Measurements from ENCODE around the gene TNFSF13. TPM values are rescaled to one million over a fixed set of nuclear protein-coding genes. Genes with fewer than 3 reads are reported as not detected.

The TNFSF13 gene
- total RNA-seq, 1 experiment from 2014 or later = 1.3 TPM

DNA sequence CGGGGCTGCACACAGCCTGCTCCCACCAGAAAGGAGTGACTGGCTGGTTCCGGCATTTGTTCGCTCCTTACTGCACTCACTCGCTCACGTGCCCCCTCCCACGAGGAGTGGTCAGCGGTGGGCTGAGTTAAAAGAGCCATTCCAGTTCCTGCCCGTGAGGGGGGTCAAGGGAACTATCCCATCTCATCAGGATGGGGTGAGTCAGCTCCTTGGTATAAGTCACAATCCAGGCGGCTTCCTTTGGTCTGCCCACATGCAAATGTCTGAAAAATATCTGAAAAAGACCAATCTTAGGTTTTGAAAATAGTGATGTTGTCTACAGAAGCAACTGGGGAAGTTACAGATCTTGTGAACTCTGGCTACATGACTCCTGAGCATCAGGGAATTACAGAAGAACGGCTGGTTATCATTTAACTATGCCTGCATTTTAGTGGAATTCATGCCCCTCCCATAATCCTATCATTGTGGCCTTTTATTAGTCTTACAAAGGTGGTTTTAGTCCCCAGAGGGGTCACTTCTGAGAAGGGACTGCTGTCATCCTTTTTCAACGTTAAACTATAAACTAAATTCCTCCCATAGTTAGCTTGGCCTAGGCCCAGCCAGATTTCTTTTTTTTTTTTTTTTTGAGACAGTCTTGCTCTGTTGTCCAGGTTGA is 19.5 kb upstream of the TNFSF13 start:
- Histone ChIP-seq H3K4me1 (replicated peaks) (no peaks in the 10 kb centered on the region), H3K27me3 (replicated peaks) (no peaks in the 10 kb centered on the region), H3K4me3 (no peak overlapping the region), H3K9me3 (replicated peaks) (peaks cover 15% of the 10 kb centered on the region), H3K36me3 (no peaks in the 10 kb centered on the region), H3K27ac (no peak overlapping the region)
- no peak for DNase-seq (ENCODE audit: low read depth in 1 of 2, low spot score in 2 of 2)

DNA sequence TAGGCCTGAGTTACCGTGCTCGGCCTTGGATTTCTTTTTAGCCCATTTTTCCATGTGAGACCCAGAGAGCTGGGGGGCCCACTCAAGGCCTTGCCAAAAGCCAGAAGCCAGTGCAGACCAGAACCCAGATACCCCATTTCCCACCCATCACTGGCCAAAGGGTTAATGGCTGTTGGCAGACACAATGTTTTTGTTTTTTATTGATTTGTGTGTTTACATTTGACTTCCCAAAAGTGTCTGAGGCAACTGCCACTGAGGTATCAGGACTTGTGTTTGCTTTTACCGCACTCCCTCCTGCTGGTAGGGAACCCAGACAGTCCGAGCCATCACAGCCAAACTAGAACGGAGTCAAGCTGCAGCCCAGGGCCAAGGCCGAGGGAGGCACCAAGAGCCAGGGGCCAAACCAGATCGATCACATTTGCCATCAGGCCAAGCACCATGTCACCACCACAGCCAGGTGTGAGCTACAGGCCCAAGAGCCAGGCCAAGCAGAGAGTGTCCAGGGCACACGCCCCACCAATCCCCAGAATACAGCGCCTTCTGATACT is 17.4 kb upstream of the TNFSF13 start:
- Histone ChIP-seq H3K4me1 (replicated peaks) (no peaks in the 10 kb centered on the region), H3K36me3 (no peaks in the 10 kb centered on the region), H3K4me3 (no peak overlapping the region), H3K27ac (no peak overlapping the region), H3K9me3 (replicated peaks) (peaks cover 15% of the 10 kb centered on the region), H3K27me3 (replicated peaks) (no peaks in the 10 kb centered on the region)
- no peak for DNase-seq (ENCODE audit: low read depth in 1 of 2, low spot score in 2 of 2)

DNA sequence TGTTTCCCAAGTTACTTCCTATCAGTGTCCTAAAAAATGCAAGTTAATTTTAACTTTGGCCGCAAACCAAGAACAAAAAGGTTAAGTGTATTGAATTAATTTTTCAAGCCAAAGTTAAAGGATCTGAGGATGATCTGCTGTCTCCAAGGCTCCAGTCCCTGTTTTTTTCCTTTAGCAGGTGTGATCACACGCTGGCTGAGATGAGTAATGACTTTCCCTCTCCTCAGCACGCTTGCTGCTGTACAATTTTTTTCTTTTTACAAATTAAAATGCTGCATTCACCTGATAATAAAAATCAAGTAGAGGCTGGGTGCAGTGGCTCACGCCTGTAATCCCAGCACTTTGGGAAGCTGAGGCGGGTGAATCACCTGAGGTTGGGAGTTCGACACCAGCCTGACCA is 13.6 kb upstream of the TNFSF13 start:
- H3K36me3 ChIP-seq = no peaks in the 10 kb centered on the region
- no peak overlapping the region for H3K4me3 ChIP-seq
- H3K27ac ChIP-seq = no peak overlapping the region
- peaks cover 12% of the 10 kb centered on the region for H3K4me1 ChIP-seq (replicated peaks)
- no peaks in the 10 kb centered on the region for H3K27me3 ChIP-seq (replicated peaks)
- H3K9me3 ChIP-seq (replicated peaks) = no peaks in the 10 kb centered on the region
- no peak for DNase-seq (ENCODE audit: low read depth in 1 of 2, low spot score in 2 of 2)

DNA sequence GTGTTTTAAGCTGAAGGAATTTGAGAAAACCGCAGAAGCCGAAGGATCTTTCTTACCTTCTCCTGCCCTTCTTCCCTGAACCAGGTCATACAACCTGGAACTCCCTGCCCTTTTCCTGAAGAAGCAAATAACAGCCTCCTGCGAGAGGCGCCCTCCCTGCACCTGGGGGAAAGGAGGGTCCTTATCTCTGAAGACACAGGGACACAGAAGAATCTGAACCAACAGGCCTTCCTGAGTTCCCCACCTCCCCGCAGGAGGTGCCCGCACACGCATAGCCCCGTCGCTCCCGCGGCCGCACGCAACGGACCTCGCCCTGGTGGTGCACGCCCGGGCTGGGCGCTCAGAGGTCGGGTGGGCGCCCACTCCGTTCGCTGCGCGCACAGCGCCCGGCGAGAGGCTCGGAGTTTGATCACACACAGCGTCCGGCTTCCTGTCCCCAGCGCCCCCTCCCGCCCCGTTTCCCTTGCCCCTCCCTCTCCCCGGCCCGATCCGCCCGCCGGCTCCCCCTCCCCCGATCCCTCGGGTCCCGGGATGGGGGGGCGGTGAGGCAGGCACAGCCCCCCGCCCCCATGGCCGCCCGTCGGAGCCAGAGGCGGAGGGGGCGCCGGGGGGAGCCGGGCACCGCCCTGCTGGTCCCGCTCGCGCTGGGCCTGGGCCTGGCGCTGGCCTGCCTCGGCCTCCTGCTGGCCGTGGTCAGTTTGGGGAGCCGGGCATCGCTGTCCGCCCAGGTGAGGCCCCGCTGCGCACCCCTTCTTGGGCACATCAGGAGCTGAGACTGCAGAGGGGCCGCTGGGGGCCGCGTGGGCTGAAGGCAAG is 9.8 kb upstream of the TNFSF13 start, which contains the start of gene TNFSF12:
Gene TNFSF12, plus strand, starts transcription at position 474 of the 816 bp plus-strand sequence. Its CDS starts 96 bp downstream, at position 570.
- no peaks in the 10 kb centered on the region for H3K36me3 ChIP-seq
- peak; percentile 29 to 61 for DNase-seq (ENCODE audit: low read depth in 1 of 2, low spot score in 2 of 2)
- H3K27me3 ChIP-seq (replicated peaks) = no peaks in the 10 kb centered on the region
- no peak within 1 kb of the TSS for H3K27ac ChIP-seq
- H3K9me3 ChIP-seq (replicated peaks) = no peaks in the 10 kb centered on the region
- H3K4me3 ChIP-seq = peak within 1 kb of the TSS; percentile 47
- peaks cover 12% of the 10 kb centered on the region for H3K4me1 ChIP-seq (replicated peaks)

DNA sequence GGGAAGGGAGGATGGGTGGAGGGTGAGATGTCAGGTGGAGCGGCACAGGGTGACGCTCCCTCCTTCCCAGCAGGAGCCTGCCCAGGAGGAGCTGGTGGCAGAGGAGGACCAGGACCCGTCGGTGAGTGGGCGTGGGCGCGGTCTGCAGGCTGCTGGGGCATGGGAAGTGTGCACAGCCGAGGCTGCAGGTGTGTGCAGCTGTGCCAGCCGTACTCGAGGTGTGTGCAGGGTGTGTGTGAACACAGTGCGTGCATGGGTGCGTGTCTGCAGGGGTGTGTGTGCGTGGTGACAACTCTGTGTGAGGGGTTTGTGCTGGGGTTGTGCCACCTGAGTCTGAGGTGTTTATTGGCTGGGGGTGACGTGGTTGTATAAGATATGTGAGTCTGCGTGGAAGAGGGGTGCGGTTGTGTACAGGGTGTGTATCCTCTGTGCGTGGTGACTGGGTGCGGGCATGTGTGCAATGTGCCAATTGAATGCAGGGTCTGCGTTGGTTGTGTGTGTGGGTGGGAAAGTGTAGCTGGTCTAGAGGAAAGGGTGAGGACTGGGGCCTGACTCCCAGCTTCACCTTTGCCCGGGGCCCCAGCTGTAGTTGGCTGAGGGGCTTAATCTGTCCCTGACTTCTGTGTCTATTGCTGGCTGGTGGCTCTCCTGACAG is 9.0 kb upstream of the TNFSF13 start:
- peak overlapping the region; percentile 47 for H3K4me3 ChIP-seq
- no peaks in the 10 kb centered on the region for H3K9me3 ChIP-seq (replicated peaks)
- peaks cover 12% of the 10 kb centered on the region for H3K4me1 ChIP-seq (replicated peaks)
- DNase-seq (ENCODE audit: low read depth in 1 of 2, low spot score in 2 of 2) = no peak
- H3K36me3 ChIP-seq = no peaks in the 10 kb centered on the region
- H3K27me3 ChIP-seq (replicated peaks) = no peaks in the 10 kb centered on the region
- H3K27ac ChIP-seq = no peak overlapping the region

DNA sequence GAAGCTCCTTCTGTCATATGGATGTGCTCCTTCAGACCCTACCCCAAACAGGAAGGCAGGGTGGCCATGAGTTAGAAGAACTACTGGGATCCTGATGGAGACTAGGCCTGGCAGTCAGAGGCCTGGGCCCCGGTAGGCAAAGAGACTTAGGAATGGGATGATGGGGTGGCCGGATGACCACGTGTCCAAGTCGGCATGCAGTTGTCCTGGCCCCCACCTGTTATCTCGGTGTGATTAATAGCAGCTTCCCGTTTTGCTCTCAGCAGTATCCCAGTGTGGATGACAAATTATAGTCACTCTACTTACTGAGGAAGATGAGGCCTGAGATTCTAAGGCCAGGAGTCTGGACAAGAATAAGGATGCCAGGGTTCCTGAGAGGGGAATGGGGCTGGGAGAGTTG is 8.2 kb upstream of the TNFSF13 start:
- Histone ChIP-seq H3K27ac (no peak overlapping the region), H3K9me3 (replicated peaks) (no peaks in the 10 kb centered on the region), H3K27me3 (replicated peaks) (no peaks in the 10 kb centered on the region), H3K36me3 (no peaks in the 10 kb centered on the region), H3K4me1 (replicated peaks) (peaks cover 12% of the 10 kb centered on the region), H3K4me3 (no peak overlapping the region)
- no peak for DNase-seq (ENCODE audit: low read depth in 1 of 2, low spot score in 2 of 2)

DNA sequence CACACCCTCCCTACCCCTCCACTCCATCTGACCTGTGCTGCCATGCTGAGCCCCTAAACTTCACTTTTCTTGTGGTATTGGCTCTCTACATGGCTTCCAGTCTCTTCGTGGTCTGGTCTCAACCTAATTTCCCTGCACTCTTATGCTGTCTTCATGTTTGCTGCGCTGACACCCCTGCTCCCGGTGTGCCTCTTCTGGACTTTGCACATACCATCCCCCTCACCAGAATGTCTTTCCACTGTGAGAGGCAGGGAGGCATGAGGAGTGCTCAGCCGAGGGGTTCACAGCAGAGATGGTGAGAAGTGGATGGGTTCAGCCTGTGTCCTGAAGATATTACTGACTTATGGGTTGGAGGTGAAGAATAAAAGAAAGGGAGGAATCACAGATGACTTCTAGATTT is 7.2 kb upstream of the TNFSF13 start:
- H3K27ac ChIP-seq = no peak overlapping the region
- peaks cover 12% of the 10 kb centered on the region for H3K4me1 ChIP-seq (replicated peaks)
- H3K36me3 ChIP-seq = no peaks in the 10 kb centered on the region
- H3K27me3 ChIP-seq (replicated peaks) = no peaks in the 10 kb centered on the region
- H3K9me3 ChIP-seq (replicated peaks) = no peaks in the 10 kb centered on the region
- H3K4me3 ChIP-seq = no peak overlapping the region
- no peak for DNase-seq (ENCODE audit: low read depth in 1 of 2, low spot score in 2 of 2)

DNA sequence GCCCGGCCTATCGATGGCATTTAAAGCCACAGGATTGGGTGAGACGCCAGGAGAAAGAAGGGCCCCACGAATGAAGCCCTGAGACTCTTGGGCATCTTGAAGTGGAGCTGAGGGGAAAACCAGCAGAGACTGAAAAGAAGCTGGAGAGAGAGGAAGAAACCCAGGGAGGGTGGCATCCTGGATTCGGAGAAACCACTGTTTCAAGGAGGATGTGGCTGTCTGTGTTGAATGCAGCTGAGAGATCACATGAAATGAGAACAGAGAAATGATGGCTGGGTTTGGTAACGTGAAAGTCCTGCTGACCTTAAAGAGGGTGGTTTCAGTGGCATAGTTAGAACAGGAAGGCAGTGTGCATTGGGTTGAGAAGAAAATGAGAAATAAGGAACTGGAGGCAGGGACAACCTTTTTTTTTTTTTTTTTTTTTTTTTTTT is 5.9 kb upstream of the TNFSF13 start:
- DNase-seq (ENCODE audit: low read depth in 1 of 2, low spot score in 2 of 2) = no peak
- no peaks in the 10 kb centered on the region for H3K27me3 ChIP-seq (replicated peaks)
- H3K4me1 ChIP-seq (replicated peaks) = peaks cover 12% of the 10 kb centered on the region
- H3K27ac ChIP-seq = no peak overlapping the region
- H3K9me3 ChIP-seq (replicated peaks) = no peaks in the 10 kb centered on the region
- H3K4me3 ChIP-seq = no peak overlapping the region
- no peaks in the 10 kb centered on the region for H3K36me3 ChIP-seq

DNA sequence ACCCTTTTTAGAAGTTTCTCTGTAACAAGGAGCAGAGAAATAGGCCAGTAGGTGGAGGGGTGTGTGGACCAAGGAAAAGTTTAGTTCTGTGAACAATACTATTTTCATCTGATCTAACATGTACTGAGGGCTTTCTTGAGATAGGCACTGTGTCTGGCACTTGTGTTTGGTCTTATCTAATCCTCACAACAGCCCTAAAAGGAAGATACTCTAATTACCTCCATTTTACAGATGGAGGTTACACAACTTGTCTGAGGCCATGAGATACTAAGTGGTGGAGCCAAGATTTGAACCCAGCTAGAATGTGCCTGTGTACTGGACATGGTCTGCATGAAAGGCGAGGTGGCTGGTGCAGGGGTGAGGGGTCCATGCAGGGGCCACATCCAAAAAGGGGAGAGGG is 5.2 kb upstream of the TNFSF13 start:
- no peak for DNase-seq (ENCODE audit: low read depth in 1 of 2, low spot score in 2 of 2)
- Histone ChIP-seq H3K4me1 (replicated peaks) (peaks cover 10% of the 10 kb centered on the region), H3K27me3 (replicated peaks) (no peaks in the 10 kb centered on the region), H3K4me3 (no peak overlapping the region), H3K9me3 (replicated peaks) (no peaks in the 10 kb centered on the region), H3K36me3 (no peaks in the 10 kb centered on the region), H3K27ac (no peak overlapping the region)

DNA sequence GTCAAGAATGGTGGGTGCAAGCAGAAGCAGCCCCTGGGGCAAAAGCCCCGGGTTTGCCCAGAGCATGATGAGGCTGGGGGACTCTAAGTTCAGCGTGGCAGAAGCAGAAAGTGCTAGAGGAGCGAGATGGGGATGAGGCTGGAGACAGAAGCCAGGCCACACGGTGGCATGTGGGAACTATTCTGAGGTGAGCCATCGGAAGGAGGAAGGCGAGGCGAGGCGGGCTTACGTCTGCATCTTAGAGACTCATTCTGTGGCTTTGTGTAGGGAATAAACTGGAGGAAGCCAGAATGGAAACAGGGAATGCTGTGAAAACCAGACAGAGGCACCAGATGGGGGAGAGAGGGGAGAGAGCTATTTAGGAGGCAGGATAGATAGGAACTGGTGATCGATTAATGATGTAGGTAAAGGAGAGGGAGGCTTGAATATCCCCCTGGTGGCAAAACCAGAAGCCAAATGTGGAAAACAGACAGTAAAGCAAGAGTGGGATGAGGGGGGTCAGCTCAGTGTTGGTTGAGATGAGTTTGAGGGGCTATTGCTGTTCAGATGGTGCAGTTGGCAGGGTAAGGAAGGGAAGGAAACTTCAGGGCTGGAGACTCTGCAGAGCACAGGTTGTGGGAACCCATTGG is 3.1 kb upstream of the TNFSF13 start:
- Histone ChIP-seq H3K27me3 (replicated peaks) (no peaks in the 10 kb centered on the region), H3K4me3 (no peak overlapping the region), H3K36me3 (no peaks in the 10 kb centered on the region), H3K27ac (no peak overlapping the region), H3K9me3 (replicated peaks) (no peaks in the 10 kb centered on the region), H3K4me1 (replicated peaks) (peaks cover 2% of the 10 kb centered on the region)
- DNase-seq (ENCODE audit: low read depth in 1 of 2, low spot score in 2 of 2) = no peak

DNA sequence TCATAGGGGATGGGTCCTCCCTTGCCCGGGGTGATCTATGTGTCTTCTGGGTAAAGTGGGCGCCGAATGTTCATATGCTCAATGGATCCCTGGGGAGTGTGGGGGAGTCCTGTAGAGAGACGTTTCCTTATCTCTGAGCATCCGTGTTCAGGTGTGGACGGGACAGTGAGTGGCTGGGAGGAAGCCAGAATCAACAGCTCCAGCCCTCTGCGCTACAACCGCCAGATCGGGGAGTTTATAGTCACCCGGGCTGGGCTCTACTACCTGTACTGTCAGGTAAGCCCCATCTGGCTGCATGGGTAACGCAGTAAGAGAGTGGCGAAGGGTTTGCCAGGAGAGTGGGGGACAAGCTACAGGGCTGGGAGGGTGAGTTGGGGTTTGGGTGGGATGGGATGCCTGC is 1.9 kb upstream of the TNFSF13 start:
- H3K4me3 ChIP-seq = no peak overlapping the region
- H3K27me3 ChIP-seq (replicated peaks) = no peaks in the 10 kb centered on the region
- H3K9me3 ChIP-seq (replicated peaks) = no peaks in the 10 kb centered on the region
- H3K4me1 ChIP-seq (replicated peaks) = peaks cover 7% of the 10 kb centered on the region
- no peak for DNase-seq (ENCODE audit: low read depth in 1 of 2, low spot score in 2 of 2)
- H3K36me3 ChIP-seq = no peaks in the 10 kb centered on the region
- no peak overlapping the region for H3K27ac ChIP-seq

DNA sequence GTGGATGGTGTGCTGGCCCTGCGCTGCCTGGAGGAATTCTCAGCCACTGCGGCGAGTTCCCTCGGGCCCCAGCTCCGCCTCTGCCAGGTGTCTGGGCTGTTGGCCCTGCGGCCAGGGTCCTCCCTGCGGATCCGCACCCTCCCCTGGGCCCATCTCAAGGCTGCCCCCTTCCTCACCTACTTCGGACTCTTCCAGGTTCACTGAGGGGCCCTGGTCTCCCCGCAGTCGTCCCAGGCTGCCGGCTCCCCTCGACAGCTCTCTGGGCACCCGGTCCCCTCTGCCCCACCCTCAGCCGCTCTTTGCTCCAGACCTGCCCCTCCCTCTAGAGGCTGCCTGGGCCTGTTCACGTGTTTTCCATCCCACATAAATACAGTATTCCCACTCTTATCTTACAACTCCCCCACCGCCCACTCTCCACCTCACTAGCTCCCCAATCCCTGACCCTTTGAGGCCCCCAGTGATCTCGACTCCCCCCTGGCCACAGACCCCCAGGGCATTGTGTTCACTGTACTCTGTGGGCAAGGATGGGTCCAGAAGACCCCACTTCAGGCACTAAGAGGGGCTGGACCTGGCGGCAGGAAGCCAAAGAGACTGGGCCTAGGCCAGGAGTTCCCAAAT is 1.3 kb upstream of the TNFSF13 start:
- Histone ChIP-seq H3K4me3 (no peak overlapping the region), H3K9me3 (replicated peaks) (no peaks in the 10 kb centered on the region), H3K27ac (no peak overlapping the region)

More for the DNA sequence above, 1.3 kb upstream of the TNFSF13 start:
- H3K36me3 ChIP-seq = peaks cover 4% of the 10 kb centered on the region; the same call in 1 of the 2 replicates
- peaks cover 7% of the 10 kb centered on the region for H3K4me1 ChIP-seq (replicated peaks)
- DNase-seq (ENCODE audit: low read depth in 1 of 2, low spot score in 2 of 2) = no peak
- no peaks in the 10 kb centered on the region for H3K27me3 ChIP-seq (replicated peaks)

Measured in SJSA1 (cell line).